GM19035 (cell line): ENCODE data around the gene EVC.

ENCODE experiments used
- ATAC-seq: cut with Tn5 transposase; IDR thresholded peaks from one replicate; pipeline ENCODE4 v1.9.1; 2021; ENCODE audit not compliant: unreplicated experiment

Gene EVC

DNA sequence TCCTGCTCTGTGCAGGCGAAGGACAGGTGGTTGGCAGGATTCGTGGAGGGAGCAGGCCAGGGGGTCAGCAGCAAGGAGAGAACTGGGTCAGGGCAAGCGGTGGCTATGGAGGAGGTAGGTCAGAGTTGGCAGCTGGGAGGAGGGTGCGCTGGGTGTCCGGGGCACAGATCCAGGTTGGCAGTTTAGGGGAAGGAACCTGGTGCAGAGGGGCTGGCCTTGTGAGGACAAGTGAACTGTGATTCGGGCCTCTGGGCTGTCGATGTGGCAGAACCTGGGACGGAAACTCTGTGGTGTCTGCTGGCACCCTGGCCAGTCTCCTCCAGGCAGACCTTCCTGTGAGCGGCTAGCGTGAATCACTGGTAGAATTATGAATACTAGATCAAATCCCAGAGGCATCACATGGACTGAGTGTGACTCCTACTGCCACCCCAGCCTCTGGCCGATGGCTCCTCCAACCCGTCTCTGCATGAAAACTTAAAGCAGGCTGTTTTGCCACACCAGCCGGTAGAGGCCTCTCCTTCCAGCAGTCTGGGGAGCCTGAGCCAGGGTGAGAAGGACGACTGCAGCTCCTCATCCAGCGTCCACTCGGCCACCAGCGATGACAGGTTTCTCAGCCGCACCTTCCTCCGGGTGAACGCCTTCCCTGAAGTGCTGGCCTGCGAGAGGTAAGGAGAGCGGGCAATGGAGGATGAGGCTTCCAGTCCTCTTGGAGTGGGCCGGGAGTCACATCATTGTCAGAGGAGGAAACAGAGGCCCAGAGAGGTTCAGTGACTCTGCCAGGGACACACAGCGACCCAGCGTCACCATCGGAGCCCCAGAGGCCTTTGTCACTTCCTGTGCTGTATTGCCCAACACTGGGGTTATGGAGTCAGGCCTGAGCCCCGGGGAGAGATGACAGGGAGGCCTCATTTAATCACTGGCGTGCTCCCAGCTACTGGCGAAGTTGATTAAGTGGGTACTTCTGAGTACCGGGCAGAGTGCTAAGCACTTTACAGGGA, 20.3 kb downstream of the EVC start:
- ATAC-seq, result no peak

DNA sequence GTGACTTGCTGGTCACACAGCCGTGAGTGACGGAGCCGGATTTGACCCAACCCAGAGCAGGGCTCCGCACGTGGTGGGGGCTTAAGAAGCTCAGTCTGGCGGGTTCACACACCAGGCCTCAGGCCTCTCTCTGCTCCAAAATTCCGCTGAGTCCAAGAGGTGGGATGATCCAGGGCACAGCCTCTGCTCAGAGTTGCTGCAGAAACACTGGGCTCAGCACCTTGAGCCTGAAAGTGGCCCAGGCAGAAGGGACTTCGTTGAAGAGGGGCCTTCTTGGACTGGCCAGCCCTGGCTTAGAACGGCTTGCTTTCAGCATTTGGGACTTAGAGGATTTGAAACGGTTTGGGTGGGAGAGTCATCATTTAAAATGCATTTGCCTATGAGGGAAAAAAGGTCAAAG, 21.2 kb downstream of the EVC start:
- no peak for ATAC-seq

DNA sequence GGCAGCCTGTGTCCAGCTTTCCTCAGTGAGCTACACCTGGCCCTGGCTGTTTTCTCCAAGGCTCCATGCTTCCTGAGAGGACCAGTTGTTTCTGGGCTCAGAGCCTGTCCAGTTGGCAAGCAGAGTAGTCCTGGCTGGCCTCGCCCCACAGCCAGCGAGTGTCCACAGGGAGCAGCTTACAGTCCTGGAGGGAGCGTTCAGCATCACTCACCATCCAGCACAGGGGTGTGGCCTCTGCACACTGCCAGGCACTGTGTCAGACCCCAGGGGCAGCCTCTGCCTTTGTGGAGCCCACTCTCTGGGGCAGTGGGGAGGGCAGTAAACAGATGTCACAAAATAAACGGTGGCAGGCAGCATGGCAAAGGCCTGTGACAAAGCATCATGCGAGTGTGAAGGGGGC, 23.9 kb downstream of the EVC start:
- no peak for ATAC-seq

DNA sequence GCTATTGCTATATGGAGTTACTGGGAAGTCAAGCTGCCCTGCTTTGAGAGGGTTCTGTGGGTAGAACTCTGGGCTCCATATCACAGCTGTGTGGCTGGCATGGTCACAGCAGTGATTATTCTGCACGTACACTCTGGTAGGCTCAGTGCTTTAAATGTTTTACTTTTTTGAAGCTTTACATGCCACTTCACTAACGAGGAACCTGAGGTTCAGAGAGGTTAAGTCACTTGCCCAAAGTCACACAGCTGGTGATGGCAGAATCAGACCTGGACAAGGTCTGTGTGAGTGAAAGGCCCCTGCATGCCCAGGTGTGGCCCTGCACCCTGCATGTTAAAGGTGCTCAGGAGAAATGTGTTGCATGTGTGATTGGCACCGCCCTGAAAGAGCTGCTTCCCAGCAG, 24.5 kb downstream of the EVC start:
- no peak for ATAC-seq

DNA sequence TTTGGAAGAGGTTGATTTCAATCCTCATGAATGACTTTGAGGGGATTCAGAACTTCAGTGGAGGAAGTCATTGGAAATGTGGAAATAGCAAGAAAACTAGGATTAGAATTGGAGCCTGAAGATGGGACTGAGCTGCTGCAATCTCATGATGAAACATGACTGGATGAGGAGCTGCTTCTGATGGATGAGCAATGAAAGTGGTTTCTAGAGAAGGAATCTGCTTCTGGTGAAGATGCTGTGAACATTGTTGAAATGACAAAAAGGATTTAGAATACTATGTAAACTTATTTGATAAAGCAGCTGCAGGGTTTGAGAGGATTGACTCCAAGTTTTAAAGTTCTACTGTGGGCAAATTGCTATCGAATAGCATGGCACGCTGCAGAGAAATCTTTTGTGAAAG, 27.1 kb downstream of the EVC start:
- no peak for ATAC-seq

DNA sequence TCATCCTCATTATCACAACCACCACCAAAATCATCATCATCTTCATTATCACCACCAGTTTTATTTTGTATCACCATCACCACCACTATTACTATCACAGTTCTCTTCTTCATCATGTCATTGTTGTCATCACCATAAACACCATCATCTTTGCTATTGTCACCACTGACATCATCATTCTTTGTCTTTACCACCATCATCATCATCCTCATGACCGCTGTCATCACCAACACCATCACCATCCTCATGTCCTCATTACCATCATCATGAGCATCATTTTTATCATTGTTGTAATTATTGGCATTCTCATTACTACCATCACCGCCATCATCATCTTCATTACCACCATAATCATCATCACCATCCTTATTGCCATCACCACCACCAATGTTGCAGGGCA, 31.4 kb downstream of the EVC start:
- no peak for ATAC-seq

DNA sequence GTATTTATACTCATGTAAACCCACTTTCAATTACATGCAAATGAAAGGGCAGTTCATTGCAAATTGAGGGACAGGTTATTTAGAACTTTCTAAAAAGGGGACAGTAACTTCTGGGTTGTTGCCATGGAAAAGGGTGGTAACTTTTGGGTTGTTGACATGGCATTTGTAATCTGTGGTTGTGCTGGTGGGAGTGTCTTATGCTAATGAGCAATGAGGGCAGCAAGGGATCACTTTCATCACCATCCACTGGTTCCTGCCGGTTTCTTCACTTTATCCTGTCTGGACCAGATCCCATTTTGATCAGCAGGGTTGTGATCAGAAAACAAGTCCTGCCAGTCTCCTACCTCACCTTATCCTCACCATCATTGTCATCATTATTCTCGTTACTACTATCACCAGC, 32.0 kb downstream of the EVC start:
- ATAC-seq, result no peak

DNA sequence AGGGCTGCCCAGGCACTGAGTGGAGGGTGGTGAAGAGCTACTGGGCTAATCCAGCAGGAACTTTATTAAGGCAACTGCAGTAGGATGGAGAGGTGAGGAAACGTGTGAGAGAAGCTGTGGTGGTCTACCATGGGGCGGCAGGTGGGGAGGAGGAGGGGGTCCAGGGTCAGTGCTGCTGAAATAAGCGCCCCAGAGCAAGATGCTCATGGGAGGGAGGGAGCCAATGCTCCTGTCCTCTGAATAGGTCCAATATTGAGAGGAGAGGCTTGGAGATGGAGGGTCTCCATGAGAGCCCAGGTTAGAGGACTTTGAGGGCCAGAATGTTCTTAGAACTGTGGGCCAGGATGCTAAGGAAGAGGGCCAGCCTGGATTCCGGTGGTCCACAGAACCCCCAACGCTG, 35.2 kb downstream of the EVC start:
- no peak for ATAC-seq

DNA sequence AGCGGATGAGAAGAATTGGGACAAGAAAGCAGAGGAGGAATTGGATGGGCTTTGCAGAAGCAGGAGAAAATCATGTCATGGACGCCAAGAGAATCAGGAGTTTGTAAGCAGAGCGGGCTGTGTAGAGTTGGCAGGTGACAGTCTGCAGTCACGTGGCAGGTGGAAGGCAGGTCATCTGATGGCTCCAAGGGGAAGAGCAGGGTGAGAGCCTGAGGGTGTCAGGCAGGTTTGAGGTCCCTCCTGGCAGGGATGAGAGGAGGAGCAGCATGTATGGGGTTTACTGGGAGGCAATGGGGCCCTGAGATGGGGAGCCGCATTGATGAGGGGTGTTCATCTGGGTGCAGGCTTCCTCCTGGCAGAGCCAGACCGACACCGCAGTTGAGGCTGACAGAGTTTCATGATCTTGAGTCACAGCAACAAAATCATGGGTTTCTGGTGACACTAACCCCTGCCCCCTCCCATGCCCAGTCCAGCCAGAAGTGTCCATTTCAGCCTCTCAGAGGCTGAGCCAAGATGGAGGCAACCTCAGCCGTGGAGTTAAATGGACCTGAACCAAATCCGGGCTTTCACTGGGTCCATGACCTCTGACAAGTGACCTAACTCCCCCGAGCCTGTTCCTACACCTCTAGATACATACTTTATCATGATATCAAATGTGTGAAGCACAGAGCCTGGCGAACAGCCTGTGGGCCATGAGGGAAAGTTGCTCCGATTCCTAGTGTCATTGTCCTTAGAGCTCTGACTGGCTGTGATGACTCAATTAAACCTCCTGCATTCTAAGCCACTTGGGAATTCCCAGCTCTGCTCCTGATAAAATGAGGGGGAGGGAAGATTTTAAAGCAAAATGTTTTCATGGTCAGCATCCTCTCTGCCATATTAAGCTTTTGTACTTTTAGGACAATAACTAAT, 36.1 kb downstream of the EVC start:
- ATAC-seq, result no peak

DNA sequence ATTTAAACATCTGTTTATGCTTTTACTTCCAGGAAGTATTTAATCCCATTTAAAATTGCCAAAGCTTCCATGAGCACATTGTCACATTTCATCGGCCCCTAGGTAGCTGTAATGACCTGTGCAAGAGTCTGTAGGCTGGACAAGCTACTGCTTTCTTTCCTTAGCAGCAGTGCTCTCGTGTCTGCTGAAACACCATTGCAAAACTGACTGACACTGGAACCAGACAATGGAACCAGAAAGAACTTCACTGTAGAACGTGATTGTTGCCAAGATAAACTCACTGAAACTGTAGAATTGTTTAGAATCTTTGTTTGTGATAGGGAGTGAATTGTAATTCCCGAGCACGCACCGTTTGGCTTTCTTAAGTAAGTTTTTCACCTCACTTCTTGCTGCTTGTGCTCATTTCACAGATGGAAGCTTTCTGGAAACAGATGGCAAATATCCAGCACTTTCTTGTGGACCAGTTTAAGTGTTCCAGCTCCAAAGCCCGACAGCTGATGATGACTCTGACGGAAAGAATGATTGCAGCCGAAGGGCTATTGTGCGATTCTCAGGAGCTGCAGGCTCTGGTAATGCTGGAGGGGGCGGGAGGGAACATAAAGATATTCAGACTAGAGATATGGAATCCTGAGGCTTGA, 36.9 kb downstream of the EVC start:
- ATAC-seq, result no peak

DNA sequence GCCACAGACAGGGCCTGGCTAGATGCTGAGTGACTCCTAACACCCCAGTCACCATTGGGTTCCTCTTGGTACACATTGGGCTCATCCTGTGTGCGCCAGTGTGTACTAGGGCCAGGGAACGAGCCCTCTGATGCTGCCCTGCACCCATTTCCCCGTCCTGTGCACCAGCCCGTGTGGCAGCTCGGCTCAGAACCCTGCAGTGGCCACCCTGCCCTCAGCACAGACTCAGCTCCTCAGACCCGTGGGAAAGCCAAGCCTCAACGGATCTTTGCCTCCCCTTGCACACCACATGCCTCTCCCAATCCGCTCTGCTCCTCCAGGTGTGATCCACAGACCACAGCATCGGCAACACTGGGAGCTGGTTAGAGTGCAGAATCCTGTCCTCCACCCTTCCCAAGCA, 38.6 kb downstream of the EVC start:
- no peak for ATAC-seq

DNA sequence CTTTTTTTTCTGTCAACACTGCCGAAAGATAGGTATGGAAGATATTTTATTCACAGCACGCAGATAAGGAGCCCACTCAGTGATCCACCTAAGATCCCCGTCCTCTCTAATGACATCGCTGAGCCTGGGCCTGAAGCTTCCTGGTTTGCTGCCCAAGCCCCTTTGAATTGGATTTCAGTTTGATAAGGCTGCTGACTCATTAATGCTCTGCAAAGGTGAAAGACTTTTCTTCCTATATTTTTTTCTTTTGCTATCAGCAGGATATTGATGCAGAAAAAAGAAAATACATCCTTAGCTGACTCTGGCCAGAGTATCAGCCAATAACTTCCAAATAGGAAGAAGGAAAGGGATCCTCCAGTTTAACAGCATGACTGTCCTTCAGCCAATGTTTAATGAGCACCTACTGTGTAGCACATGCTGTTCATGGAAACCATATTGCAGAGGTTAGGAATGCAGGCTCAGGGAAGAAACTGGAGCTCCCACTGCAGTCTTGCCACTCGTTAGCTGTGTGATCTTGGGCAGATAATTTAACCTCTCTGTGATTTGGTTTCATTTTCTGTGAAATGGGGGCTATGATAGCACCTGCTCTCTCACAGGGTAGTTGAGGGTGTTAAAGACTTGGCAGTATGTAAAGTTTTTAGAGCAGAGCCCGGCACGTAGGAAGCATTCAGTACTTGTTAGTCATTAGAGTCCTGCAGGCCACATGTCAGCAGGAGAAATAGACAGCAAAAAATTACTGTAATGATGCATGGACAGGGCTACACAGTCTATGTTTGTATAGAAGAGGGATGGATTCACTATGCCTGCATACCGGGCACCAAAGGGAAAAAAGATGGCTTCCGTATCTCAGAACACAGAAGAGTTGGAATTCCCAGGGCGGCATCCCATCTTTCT, 39.3 kb downstream of the EVC start:
- no peak for ATAC-seq

DNA sequence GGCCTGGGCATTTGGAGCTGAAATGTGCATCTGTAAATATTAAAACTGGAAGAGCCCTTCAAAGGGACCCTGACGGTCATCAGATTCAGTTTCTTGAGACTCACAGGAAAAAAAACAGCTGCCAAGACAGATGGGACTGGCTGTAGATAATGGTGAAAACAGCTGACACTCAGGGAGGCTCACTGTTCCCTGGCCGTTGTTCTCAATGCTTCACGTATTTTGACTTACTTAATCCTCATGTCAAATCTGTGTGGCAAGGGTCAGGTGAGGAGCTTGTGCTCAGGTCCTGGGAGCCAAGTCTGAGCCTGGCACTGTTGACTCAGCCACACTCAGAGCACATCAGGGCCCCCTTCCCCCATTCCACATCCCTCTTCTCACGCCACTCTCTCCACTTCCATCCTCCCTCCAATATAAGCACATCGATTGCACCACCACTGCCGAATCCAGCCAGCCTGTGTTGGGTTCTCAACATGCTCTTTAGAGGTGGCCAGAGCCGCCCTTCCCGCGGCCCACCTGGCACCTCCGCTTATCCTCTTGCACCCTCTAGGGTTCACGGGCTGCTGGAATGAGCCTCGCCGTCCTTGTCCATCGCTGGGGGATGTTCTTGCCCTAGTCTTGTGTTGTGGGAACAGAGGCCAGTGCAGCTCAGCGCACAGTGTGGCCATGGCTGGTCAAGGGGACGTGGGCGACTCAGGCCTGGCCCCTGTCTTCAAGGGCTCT, 40.1 kb downstream of the EVC start:
- no peak for ATAC-seq

DNA sequence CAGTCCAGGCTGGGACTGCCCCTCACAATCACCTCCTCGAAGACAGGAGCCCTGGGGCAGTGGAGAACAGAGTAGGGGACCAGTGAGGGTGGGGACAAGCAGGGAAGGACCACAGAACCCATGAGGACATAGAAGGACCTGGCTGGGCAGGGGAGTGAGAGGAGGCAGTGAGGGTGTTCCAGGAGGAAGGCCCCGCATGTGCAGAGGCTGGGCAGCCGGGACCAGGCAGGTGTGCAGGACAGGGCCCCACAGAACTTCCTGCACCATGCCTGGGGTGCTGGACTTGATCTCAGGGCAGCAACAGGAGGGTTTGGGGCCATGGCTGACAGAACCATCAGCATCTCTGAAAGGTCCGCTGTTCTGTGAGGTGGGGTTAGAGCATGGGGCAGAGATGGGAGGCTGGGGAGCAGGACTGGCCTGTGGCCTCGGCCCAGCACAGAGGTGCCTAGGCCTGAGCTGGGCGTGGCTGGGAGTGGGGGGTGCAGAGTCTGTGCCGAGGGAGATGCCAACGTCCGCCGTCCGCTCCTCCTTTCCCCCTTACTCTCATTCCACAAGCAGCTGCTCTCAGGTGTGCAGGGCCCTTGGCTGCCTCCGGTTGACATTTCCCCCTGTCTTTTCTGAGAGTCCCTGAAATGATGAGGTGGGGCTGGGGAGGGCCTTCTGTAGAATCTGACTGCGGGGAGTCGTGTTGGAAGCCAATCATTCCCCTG, 40.8 kb downstream of the EVC start:
- ATAC-seq, result no peak

DNA sequence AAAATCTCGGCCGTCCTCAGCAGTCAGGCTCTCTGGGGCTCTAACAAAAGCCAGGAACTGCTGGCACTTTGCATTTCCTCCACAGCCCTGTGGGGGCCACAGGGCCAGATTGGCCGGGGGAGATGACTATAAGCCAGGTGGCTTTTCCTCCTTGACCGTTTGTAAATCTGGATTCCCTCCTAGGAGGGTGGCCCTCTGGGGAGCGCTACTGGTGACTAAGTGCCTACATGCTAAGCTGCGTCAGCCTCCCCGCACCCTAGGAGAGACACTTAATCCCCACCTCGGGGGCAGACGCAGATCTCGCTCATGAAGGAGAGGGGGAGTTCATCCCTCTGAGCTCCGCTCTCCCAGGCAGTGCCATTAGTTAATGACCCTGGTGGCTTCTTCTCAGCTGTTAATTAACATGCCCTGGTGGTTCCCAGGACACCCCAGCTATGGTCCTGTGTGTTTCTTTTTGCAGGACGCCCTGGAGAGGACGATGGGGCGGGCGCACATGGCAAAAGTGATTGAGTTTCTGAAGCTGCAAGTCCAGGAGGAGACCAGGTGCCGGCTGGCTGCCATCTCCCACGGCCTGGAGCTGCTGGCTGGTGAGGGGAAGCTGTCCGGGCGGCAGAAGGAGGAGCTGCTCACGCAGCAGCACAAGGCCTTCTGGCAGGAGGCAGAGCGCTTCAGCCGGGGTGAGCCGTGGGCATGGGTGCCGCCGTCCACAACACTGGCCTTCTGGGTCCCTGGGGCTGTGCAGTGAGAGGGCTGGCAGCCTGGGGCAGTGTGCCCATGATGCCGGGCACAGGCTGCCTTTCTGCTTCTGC, 41.6 kb downstream of the EVC start:
- no peak for ATAC-seq

DNA sequence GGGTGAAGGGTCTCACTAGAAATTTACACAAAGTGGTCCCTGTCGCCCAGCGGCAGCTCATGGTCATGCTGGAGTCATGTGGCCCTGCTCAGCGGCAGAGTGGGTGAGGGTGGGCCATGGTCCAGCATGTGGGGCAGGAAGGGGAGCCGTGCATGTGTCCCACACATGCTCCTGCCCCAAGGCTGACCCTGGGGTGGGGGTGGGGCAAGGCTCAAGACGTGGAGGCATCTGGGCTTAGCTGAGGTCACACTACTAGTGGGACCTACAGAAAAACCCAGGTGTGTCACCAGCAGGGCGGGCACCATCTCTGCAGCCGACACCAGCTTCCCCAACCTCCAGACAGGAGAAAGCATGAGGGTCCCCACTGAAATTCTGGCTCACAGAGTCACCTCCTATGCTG, 42.4 kb downstream of the EVC start:
- no peak for ATAC-seq

DNA sequence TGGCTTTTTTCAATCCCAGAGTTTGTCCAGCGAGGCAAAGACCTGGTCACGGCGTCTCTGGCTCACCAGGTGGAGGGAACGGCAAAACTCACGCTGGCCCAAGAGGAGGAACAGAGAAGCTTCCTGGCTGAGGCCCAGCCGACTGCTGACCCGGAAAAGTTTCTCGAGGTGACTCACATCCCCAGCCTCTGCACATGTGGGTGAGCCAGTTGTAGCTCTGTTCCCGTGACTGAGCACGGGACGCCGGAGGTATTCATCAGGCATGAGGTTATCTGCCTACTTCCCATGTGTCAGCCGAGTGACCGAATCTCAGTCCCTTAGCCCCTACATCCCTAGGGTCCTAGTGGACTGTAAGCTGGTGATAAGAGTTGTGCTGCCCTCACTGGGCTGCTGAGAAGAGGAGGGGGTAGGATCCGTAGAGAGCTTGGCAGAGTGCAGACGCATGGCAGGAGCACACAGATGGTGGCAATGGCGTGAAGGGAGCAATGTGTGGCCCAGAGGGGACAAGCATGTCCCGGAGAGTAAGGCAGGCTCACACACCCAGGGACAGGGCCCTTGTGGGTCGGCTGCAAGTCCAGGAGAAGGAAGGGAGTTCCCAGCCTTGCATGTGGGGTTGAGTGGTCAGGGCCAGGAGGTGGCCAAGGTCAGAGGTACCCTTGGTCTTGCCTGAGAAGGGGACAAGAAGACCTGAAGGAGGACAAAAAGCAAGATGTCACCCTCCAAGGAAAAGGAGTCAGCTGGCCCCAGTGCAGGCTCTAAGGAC, 42.9 kb downstream of the EVC start:
- no peak for ATAC-seq

DNA sequence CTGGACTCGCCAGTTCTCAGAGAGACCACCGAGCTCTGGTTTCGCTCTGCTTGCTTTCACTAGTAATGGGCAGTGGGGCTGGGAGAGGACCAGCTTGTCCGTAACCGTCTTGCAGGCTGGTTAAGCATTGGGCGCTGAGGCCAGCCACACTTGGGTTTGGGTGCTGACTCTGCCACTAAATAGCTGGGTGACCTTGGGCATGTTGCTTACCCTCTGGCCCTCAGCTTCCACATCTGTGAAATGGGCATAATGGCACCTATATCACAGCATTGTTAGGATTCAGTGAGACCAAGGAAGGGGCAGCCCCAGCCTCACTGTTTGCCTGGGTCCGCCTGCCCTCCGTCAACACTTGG, 43.5 kb downstream of the EVC start:
- no peak for ATAC-seq
